GM21367 (cell line): ENCODE results near the gene OR2F1.

Source experiments
- ATAC-seq: cut with Tn5 transposase; IDR thresholded peaks from one replicate; pipeline ENCODE4 v1.9.1; 2021; ENCODE audit not compliant: unreplicated experiment

The OR2F1 gene

GRCh38 chr7:143953421-143953820, 1.2 kb upstream of the OR2F1 start:
- ATAC-seq: no peak

GRCh38 chr7:143954135-143954534, 509 bp upstream of the OR2F1 start:
- no peak for ATAC-seq

- ATAC-seq: no peak
Measured at GRCh38 chr7:143958781-143959180, 4.1 kb downstream of the OR2F1 start.

GRCh38 chr7:143960813-143961610, 6.4 kb downstream of the OR2F1 start:
- no peak for ATAC-seq

GRCh38 chr7:143965280-143965679, 10.6 kb downstream of the OR2F1 start:
- no peak for ATAC-seq

- ATAC-seq: no peak
Measured at GRCh38 chr7:143967398-143967797, 12.8 kb downstream of the OR2F1 start.

GRCh38 chr7:143973870-143974416, 19.3 kb downstream of the OR2F1 start:
- ATAC-seq: no peak

- no peak for ATAC-seq
Measured at GRCh38 chr7:143974459-143974858, 19.8 kb downstream of the OR2F1 start.

GRCh38 chr7:143975617-143976016, 21.0 kb downstream of the OR2F1 start:
- ATAC-seq: no peak

GRCh38 chr7:143978585-143978984, 23.9 kb downstream of the OR2F1 start:
- ATAC-seq: no peak

- no peak for ATAC-seq
Measured at GRCh38 chr7:143979359-143979758, 24.7 kb downstream of the OR2F1 start.

- no peak for ATAC-seq
Measured at GRCh38 chr7:143979998-143980397, 25.4 kb downstream of the OR2F1 start.

GRCh38 chr7:143980746-143981510, 26.3 kb downstream of the OR2F1 start:
- no peak for ATAC-seq

GRCh38 chr7:143983960-143984359, 29.3 kb downstream of the OR2F1 start:
- ATAC-seq: no peak

GRCh38 chr7:143987513-143987912, 32.9 kb downstream of the OR2F1 start:
- peak; percentile 56 for ATAC-seq

GRCh38 chr7:143988976-143989745, 34.5 kb downstream of the OR2F1 start:
- ATAC-seq: no peak

GRCh38 chr7:143992670-143993069, 38.0 kb downstream of the OR2F1 start:
- ATAC-seq: no peak

GRCh38 chr7:143993924-143994323, 39.3 kb downstream of the OR2F1 start:
- no peak for ATAC-seq

- ATAC-seq: no peak
Measured at GRCh38 chr7:144000020-144000419, 45.4 kb downstream of the OR2F1 start, which contains the start of gene OR6B1. Gene OR6B1, plus strand, starts transcription at chr7:144000320. Its CDS starts 3,677 bp downstream, at chr7:144003997.

- no peak for ATAC-seq
Measured at GRCh38 chr7:144001543-144001942, 46.9 kb downstream of the OR2F1 start.

GRCh38 chr7:144004703-144005102, 50.1 kb downstream of the OR2F1 start:
- ATAC-seq: no peak
